ENCODE results near the gene PTAFR.

GRCh38 chr1:28118640-28119307 lies 57.7 kb downstream of the PTAFR start:
- TF ChIP-seq ZBTB49 (tag by site-specific recombination; IDR thresholded peaks at IDR 0.05; ENCODE audit: low read depth), result no peak
- TF ChIP-seq CTCF (tag by site-specific recombination; IDR thresholded peaks at IDR 0.05), result no peak
- no peak for TF ChIP-seq ZNF354C (tag by site-specific recombination; IDR thresholded peaks at IDR 0.05; ENCODE audit: borderline replicate concordance, low read depth)
- no peak for TF ChIP-seq REST (tag by site-specific recombination; IDR thresholded peaks at IDR 0.05)
- TF ChIP-seq MEIS1 (CRISPR knock-in tag; IDR thresholded peaks at IDR 0.05; ENCODE audit: borderline replicate concordance), result no peak
- no peak for TF ChIP-seq ZBTB17 (tag by site-specific recombination; IDR thresholded peaks at IDR 0.05)
- TF ChIP-seq SP7 (tag by site-specific recombination; IDR thresholded peaks at IDR 0.05), result no peak
- TF ChIP-seq HOXD13 (CRISPR knock-in tag; IDR thresholded peaks at IDR 0.05; ENCODE audit: borderline replicate concordance), result no peak
- TF ChIP-seq YY1 (tag by site-specific recombination; IDR thresholded peaks at IDR 0.05), result no peak

All from HEK293 (cell line).